NCI-H510A treated with DMSO at 0.1 percent for 48 hours (cell line): ENCODE measurements around the gene GSX2.

Experiments
- DNase-seq: peaks from one replicate; lab custom pipeline; 2025; lab: John Stamatoyannopoulos, UW

Gene GSX2

GRCh38 chr4:54077812-54078211 is 22.2 kb upstream of the GSX2 start:
- DNase-seq: no peak

- peak; percentile 27 for DNase-seq
Measured at GRCh38 chr4:54082168-54082567, 17.8 kb upstream of the GSX2 start.

- DNase-seq: no peak
Measured at GRCh38 chr4:54085284-54085683, 14.7 kb upstream of the GSX2 start.

GRCh38 chr4:54089875-54090274 is 10.1 kb upstream of the GSX2 start:
- DNase-seq: no peak

GRCh38 chr4:54090404-54090803 is 9.6 kb upstream of the GSX2 start:
- no peak for DNase-seq

GRCh38 chr4:54090804-54091623 is 8.9 kb upstream of the GSX2 start:
- DNase-seq: no peak

- DNase-seq: peak; percentile 76
Measured at GRCh38 chr4:54091637-54092404, 8.1 kb upstream of the GSX2 start.

GRCh38 chr4:54092405-54093323 is 7.3 kb upstream of the GSX2 start:
- no peak for DNase-seq

GRCh38 chr4:54093324-54094240 is 6.4 kb upstream of the GSX2 start:
- DNase-seq: no peak

GRCh38 chr4:54094451-54094850 is 5.5 kb upstream of the GSX2 start:
- no peak for DNase-seq

- DNase-seq: no peak
Measured at GRCh38 chr4:54095110-54095825, 4.7 kb upstream of the GSX2 start.

- DNase-seq: no peak
Measured at GRCh38 chr4:54096295-54096962, 3.5 kb upstream of the GSX2 start.

- no peak for DNase-seq
Measured at GRCh38 chr4:54097152-54097551, 2.8 kb upstream of the GSX2 start.

- DNase-seq: no peak
Measured at GRCh38 chr4:54098375-54098774, 1.6 kb upstream of the GSX2 start.

- peak; percentile 25 for DNase-seq
Measured at GRCh38 chr4:54099287-54099747, 646 bp upstream of the GSX2 start.

GRCh38 chr4:54100595-54101189 is 729 bp downstream of the GSX2 start:
- DNase-seq: no peak

- peak; percentile 61 for DNase-seq
Measured at GRCh38 chr4:54101190-54102041, 1.5 kb downstream of the GSX2 start.

GRCh38 chr4:54102531-54103106 is 2.7 kb downstream of the GSX2 start:
- no peak for DNase-seq
